ENCODE data around the gene MRPL51. TPM values are rescaled to one million over a fixed set of nuclear protein-coding genes. Genes with fewer than 3 reads are reported as not detected.

The MRPL51 gene
- total and polyA plus RNA-seq, 11 donors = 95.6 to 300 (median 223) TPM

GRCh38 chr12:6462234-6462995 lies 30.6 kb downstream of the MRPL51 start:
- peaks cover 0 to 92% (median 84%) of the 10 kb centered on the region in 9 donors for H3K36me3 ChIP-seq
- 84 to 87% (median 86%) methylated on average over 14 of the region's 14 CpGs for WGBS, 4 donors
- ATAC-seq = no peak
- H3K27me3 ChIP-seq = no peaks in the 10 kb centered on the region
- H3K4me1 ChIP-seq = peaks cover 0 to 76% (median 15%) of the 10 kb centered on the region in 12 donors
- no peaks in the 10 kb centered on the region for H3K9me3 ChIP-seq
- H3K27ac ChIP-seq = peak overlapping the region in 6 of 12 donors; percentile 4 to 84 (median 65)
- intact Hi-C loops (cut with DNase I) = loop anchor here in 4 of 10 donors (5.0 to 10.0 kb wide), 4 partner anchors 40 to 145 kb away; no protein-coding TSS in a partner anchor
- no peak overlapping the region for H3K4me3 ChIP-seq
- TF ChIP-seq POLR2A (IDR thresholded peaks at IDR 0.05) = no peak
- TF ChIP-seq, protein P1, sequence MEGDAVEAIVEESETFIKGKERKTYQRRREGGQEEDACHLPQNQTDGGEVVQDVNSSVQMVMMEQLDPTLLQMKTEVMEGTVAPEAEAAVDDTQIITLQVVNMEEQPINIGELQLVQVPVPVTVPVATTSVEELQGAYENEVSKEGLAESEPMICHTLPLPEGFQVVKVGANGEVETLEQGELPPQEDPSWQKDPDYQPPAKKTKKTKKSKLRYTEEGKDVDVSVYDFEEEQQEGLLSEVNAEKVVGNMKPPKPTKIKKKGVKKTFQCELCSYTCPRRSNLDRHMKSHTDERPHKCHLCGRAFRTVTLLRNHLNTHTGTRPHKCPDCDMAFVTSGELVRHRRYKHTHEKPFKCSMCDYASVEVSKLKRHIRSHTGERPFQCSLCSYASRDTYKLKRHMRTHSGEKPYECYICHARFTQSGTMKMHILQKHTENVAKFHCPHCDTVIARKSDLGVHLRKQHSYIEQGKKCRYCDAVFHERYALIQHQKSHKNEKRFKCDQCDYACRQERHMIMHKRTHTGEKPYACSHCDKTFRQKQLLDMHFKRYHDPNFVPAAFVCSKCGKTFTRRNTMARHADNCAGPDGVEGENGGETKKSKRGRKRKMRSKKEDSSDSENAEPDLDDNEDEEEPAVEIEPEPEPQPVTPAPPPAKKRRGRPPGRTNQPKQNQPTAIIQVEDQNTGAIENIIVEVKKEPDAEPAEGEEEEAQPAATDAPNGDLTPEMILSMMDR (IDR thresholded peaks at IDR 0.05) = no peak
- DNase-seq = no peak

DNA sequence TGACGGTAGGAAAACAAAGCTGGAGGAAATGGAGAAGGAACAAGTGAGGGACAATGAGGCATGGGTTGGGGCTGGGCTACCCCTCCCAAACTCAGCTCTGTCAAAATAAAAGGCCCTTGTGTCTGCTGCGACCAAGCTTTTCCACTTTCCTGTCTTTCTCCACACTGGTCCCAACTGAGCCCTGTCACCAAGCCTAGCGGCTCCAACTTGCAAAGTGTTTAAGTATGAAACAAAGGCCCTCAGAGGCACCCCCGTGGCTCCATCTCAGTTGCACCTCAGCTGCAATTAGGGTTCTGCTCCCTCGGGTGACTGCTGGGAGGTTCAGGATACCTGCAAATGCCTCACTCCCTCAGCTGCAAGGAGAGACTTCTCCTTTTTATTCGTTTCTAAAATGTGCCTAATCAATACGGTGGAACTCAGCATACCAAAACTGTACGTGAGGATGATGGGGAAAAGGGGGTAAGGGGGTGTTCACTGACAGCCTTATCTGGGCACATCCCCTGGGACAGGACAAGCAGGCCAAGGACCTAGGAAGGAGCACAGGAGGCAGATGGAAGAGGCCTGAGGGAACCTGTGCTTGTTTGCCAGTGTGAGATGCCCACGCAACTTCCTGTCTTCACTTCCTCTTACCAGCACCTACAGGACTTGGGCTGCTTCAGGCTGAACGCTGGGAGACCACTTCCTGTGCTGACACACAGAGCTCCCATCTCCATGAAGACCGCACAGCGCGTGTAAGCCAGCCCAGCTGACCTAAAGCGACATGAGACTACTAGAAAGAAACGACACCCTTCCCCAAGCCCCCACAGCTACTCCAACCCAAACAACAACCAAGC lies 31.4 kb downstream of the MRPL51 start:
- Histone ChIP-seq H3K4me3 (peak overlapping the region in 1 of 12 donors; percentile 29), H3K27ac (peak overlapping the region in 10 of 12 donors; percentile 24 to 84 (median 58)), H3K9me3 (no peaks in the 10 kb centered on the region), H3K36me3 (peaks cover 0 to 97% (median 92%) of the 10 kb centered on the region in 9 donors), H3K27me3 (no peaks in the 10 kb centered on the region), H3K4me1 (peaks cover 0 to 72% (median 15%) of the 10 kb centered on the region in 12 donors)
- DNase-seq (peak; percentile 44 to 71 (median 48)), ATAC-seq (peak in 3 of 4 donors; percentile 15 to 64 (median 23))
- no peak for TF ChIP-seq POLR2A (IDR thresholded peaks at IDR 0.05)
- TF ChIP-seq, protein P1 (IDR thresholded peaks at IDR 0.05) = no peak
- intact Hi-C loops (cut with DNase I) = loop anchor here in 4 of 10 donors (5.0 to 10.0 kb wide), 4 partner anchors 39 to 144 kb away; no protein-coding TSS in a partner anchor
- 65 to 80% (median 68%) methylated on average over 15 of the region's 15 CpGs for WGBS, 4 donors

DNA sequence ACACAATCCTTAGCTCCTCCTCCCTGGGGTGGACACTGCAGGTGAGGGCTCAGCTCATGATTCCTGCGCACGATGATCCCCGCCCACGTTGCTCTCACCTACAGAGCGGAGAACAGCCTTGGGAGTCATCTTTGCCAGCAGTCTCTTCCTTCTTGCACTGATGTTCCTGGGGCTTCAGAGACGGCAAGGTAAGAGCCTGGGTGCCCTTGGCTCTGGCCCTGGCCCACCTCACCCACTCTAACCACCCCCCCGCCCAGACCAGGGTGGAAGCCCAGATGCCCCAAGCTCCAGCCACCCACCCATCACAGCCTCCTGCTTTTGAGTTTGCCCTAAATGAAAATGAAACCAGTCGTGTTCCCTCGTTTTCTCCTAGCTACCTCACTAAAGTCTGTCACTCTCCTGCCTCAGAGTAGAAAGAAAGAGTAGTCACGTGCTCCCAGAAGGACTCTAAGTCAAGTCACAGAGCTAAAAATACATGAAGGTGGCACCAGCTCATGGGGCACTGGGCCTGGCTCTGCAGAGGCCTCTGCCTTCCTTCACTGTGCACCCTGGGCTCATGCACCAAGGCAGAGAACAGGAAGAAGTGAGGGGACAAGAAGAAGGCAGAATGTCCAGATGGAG lies 32.2 kb downstream of the MRPL51 start:
- peak overlapping the region in 1 of 12 donors; percentile 29 for H3K4me3 ChIP-seq

More for the DNA sequence above, 32.2 kb downstream of the MRPL51 start:
- intact Hi-C loops (cut with DNase I) = loop anchor here in 4 of 10 donors (5.0 to 10.0 kb wide), 4 partner anchors 39 to 144 kb away; no protein-coding TSS in a partner anchor
- 71 to 76% (median 75%) methylated on average over 10 of the region's 10 CpGs for WGBS, 4 donors
- Histone ChIP-seq H3K27ac (peak overlapping the region in 10 of 12 donors; percentile 24 to 84 (median 58)), H3K9me3 (no peaks in the 10 kb centered on the region), H3K27me3 (no peaks in the 10 kb centered on the region), H3K36me3 (peaks cover 0 to 97% (median 92%) of the 10 kb centered on the region in 9 donors), H3K4me1 (peaks cover 0 to 65% (median 15%) of the 10 kb centered on the region in 12 donors)
- ATAC-seq = peak; percentile 78 to 79 (median 78)
- DNase-seq = no peak
- no peak for TF ChIP-seq POLR2A (IDR thresholded peaks at IDR 0.05)
- TF ChIP-seq, protein P1 (IDR thresholded peaks at IDR 0.05) = no peak

Data from heart left ventricle (tissue), 16 donors.